Stimulated activated CD4-positive, alpha-beta T cell treated with anti-CD3 and anti-CD28 coated beads, Interleukin-15, amount 100 ng/mL, for 48 hours (primary cell): Measurements from ENCODE around the gene AHNAK.

Source experiments
- DNase-seq, 2 donors: peaks; one replicate each; pipeline ENCODE4 v3.0.0-alpha.2; 2020; ENCODE audit warnings: low read depth in 2 of 2

The AHNAK gene

GRCh38 chr11:62496676-62497075 lies 49.9 kb downstream of the AHNAK start:
- DNase-seq = no peak

GRCh38 chr11:62494246-62494645 lies 52.4 kb downstream of the AHNAK start:
- no peak for DNase-seq

- DNase-seq = no peak
Observed at GRCh38 chr11:62493801-62494200, 52.8 kb downstream of the AHNAK start.

- no peak for DNase-seq
Observed at GRCh38 chr11:62492586-62492985, 54.0 kb downstream of the AHNAK start.

GRCh38 chr11:62491571-62492329 lies 54.9 kb downstream of the AHNAK start:
- DNase-seq = no peak

GRCh38 chr11:62489204-62489603 lies 57.4 kb downstream of the AHNAK start:
- DNase-seq = no peak

GRCh38 chr11:62487738-62488551 lies 58.7 kb downstream of the AHNAK start:
- DNase-seq = no peak

GRCh38 chr11:62487136-62487535 lies 59.5 kb downstream of the AHNAK start:
- DNase-seq = no peak

- no peak for DNase-seq
Observed at GRCh38 chr11:62484352-62484751, 62.3 kb downstream of the AHNAK start.

GRCh38 chr11:62482753-62483152 lies 63.9 kb downstream of the AHNAK start:
- no peak for DNase-seq

- DNase-seq = no peak
Observed at GRCh38 chr11:62479631-62480201, 66.9 kb downstream of the AHNAK start.

GRCh38 chr11:62477927-62478326 lies 68.7 kb downstream of the AHNAK start:
- DNase-seq = no peak

GRCh38 chr11:62472063-62472884 lies 74.3 kb downstream of the AHNAK start:
- no peak for DNase-seq

- no peak for DNase-seq
Observed at GRCh38 chr11:62471603-62472002, 75.0 kb downstream of the AHNAK start.

GRCh38 chr11:62468577-62468976 lies 78.0 kb downstream of the AHNAK start:
- no peak for DNase-seq

- no peak for DNase-seq
Observed at GRCh38 chr11:62466444-62466843, 80.2 kb downstream of the AHNAK start.

GRCh38 chr11:62464655-62465054 lies 82.0 kb downstream of the AHNAK start:
- DNase-seq = no peak

- DNase-seq = no peak
Observed at GRCh38 chr11:62463121-62463542, 83.5 kb downstream of the AHNAK start.

- no peak for DNase-seq
Observed at GRCh38 chr11:62462508-62462892, 84.1 kb downstream of the AHNAK start.

- DNase-seq = no peak
Observed at GRCh38 chr11:62461740-62462507, 84.7 kb downstream of the AHNAK start.

GRCh38 chr11:62459080-62459479 lies 87.5 kb downstream of the AHNAK start:
- no peak for DNase-seq
